DND-41 (cell line): ENCODE results near the gene PGM1.

Experiments
- ATAC-seq: fragments of 200-7000 bp; cut with Tn5 transposase; 3 replicates; pipeline ENCODE4 v1.9.1; 2021; ENCODE audit warnings: low read depth; ENCODE audit not compliant: insufficient read depth
- DNase-seq: peaks from one replicate; pipeline ENCODE4 v3.0.0-alpha.2; 2020
- H2AFZ ChIP-seq: 2 replicates; pipeline ENCODE4 v1.6.0; 2012; ENCODE audit warnings: low read depth, low read length
- H3K27ac ChIP-seq: 2 replicates; pipeline ENCODE4 v1.5.1; 2012; ENCODE audit warnings: low read length, inconsistent platforms
- H3K27me3 ChIP-seq: fragments of 200-600 bp; sonication (generic); 2 replicates; pipeline ENCODE4 v1.6.0; 2012; ENCODE audit warnings: low read length, mild to moderate bottlenecking, inconsistent platforms; ENCODE audit not compliant: insufficient read depth, poor library complexity
- H3K36me3 ChIP-seq: 2 replicates; pipeline ENCODE4 v1.5.1; 2012; ENCODE audit warnings: low read length, inconsistent platforms; ENCODE audit not compliant: insufficient read depth
- H3K4me1 ChIP-seq: 2 replicates; pipeline ENCODE4 v1.5.1; 2012; ENCODE audit warnings: mild to moderate bottlenecking, low read length; ENCODE audit not compliant: insufficient read depth
- H3K4me2 ChIP-seq: 2 replicates; pipeline ENCODE4 v1.6.0; 2012; ENCODE audit warnings: mild to moderate bottlenecking, moderate library complexity, low read length, inconsistent platforms; ENCODE audit not compliant: insufficient read depth
- H3K4me3 ChIP-seq, 2 experiments: fragments of 200-600 bp in 1 of 2; shearing (Covaris generic) in 1 of 2; 2 replicates each; pipeline ENCODE4 v1.5.1; 2012 to 2016; ENCODE audit warnings: inconsistent platforms in 2 of 2, low read length in 2 of 2, mild to moderate bottlenecking in 2 of 2, low read depth in 1 of 2, moderate library complexity in 1 of 2
- H3K79me2 ChIP-seq: 2 replicates; pipeline ENCODE4 v1.6.0; 2012; ENCODE audit warnings: low read length, inconsistent platforms; ENCODE audit not compliant: insufficient read depth
- H3K9ac ChIP-seq: 2 replicates; pipeline ENCODE4 v1.6.0; 2012; ENCODE audit warnings: low read depth, mild to moderate bottlenecking, inconsistent platforms, low read length, moderate library complexity
- H3K9me3 ChIP-seq: 2 replicates; pipeline ENCODE4 v1.5.1; 2012; ENCODE audit warnings: low read length, moderate library complexity, mild to moderate bottlenecking, inconsistent platforms; ENCODE audit not compliant: insufficient read depth, severe bottlenecking
- H4K20me1 ChIP-seq: 2 replicates; pipeline ENCODE4 v1.6.0; 2012; ENCODE audit warnings: low read length; ENCODE audit not compliant: insufficient read depth
- CTCF ChIP-seq: IDR thresholded peaks from 2 replicates; pipeline ENCODE4 v1.5.1; 2012; ENCODE audit warnings: borderline replicate concordance, low read length, moderate library complexity, mild to moderate bottlenecking; ENCODE audit not compliant: poor library complexity, severe bottlenecking; ENCODE audit errors: extremely low read depth
- EZH2 ChIP-seq: IDR thresholded peaks from 3 replicates; pipeline ENCODE4 v1.6.1; 2012; ENCODE audit warnings: borderline replicate concordance, low read depth, mild to moderate bottlenecking, moderate library complexity, low read length, inconsistent platforms; ENCODE audit not compliant: severe bottlenecking

The PGM1 gene

DNA sequence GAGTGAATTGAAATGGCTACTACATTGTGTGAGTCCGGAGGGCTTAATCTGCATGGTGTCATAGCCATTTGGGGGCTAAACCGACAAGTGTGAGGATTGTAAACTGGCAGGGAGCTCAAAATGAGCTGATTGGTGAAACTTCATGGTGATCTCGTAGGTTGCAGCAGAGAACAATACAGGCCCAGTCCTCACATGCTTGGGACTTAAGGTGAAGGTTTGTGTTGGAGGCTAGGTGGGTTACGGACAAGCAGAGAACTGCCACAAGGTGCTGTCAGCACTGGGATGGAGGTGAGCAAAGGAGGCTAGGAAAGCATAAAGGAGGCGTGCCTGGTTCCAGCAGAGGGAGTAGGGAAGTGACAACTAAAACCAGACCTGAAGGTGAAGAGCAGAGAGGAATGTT is 9.4 kb downstream of the PGM1 start:
- Histone ChIP-seq H3K4me1 (no peaks in the 10 kb centered on the region), H2AFZ (no peak overlapping the region), H3K4me2 (no peak overlapping the region), H3K9ac (no peak overlapping the region), H3K36me3 (no peaks in the 10 kb centered on the region), H3K27ac (no peak overlapping the region), H3K4me3 (no peak overlapping the region), H3K79me2 (peaks cover 1% of the 10 kb centered on the region; the same call in 1 of the 2 replicates), H4K20me1 (0 out of 2 replicates have a peak, but pooled peaks cover 3% of the 10 kb centered on the region), H3K27me3 (no peaks in the 10 kb centered on the region), H3K9me3 (no peaks in the 10 kb centered on the region)
- ATAC-seq = no peak
- TF ChIP-seq EZH2 (no peak), CTCF (no peak)
- no peak for DNase-seq

DNA sequence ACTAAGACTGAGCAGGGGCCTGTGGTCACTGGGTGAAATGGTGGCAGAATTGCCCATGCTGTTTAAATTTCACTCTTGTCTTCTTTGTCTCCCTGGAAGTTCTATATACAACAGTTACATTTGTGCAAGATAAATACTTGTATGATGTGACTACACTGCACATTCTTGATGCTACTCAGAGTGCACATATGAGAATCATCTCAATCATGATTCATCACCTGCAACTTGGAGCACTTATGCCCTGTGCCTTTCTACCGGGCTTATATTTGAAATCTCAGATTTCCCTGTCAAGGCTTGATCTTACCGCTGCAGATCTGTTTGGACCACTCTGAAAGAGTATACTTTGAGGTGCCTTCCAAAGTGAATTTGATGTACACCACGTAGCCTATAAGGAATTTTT is 10.6 kb downstream of the PGM1 start:
- no peaks in the 10 kb centered on the region for H3K4me1 ChIP-seq
- no peak overlapping the region for H2AFZ ChIP-seq
- no peaks in the 10 kb centered on the region for H3K9me3 ChIP-seq
- H3K9ac ChIP-seq = no peak overlapping the region
- H3K27ac ChIP-seq = no peak overlapping the region
- no peak for TF ChIP-seq CTCF
- TF ChIP-seq EZH2 = no peak
- H3K4me3 ChIP-seq = no peak overlapping the region
- no peak for DNase-seq
- no peaks in the 10 kb centered on the region for H3K27me3 ChIP-seq
- no peak overlapping the region for H3K4me2 ChIP-seq
- no peaks in the 10 kb centered on the region for H3K36me3 ChIP-seq
- peaks cover 1% of the 10 kb centered on the region; the same call in 1 of the 2 replicates for H3K79me2 ChIP-seq
- H4K20me1 ChIP-seq = 0 out of 2 replicates have a peak, but pooled peaks cover 3% of the 10 kb centered on the region
- no peak for ATAC-seq

DNA sequence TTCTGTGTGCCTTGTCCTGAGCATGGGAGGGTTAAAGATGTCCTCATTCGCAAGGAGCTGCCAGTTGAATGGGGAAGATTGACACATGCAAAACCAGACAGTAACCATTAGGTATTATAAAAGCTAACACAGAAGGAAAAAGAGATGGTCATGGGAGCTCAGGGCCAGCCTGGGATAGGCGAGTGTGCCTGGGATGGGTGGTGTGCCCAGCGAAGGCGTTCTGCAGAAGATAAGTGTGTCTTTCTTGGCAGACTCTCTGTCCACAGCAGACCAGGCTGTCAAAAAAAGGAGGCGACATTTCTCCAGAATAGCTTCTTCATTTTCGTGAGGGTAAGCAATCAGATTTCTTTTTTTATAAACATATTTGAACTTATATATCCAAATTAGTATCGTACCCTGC is 14.1 kb downstream of the PGM1 start:
- no peak overlapping the region for H3K4me3 ChIP-seq
- H3K9me3 ChIP-seq = no peaks in the 10 kb centered on the region
- no peaks in the 10 kb centered on the region for H3K27me3 ChIP-seq
- peaks cover 10% of the 10 kb centered on the region for H4K20me1 ChIP-seq
- peaks cover 1% of the 10 kb centered on the region; the same call in 1 of the 2 replicates for H3K79me2 ChIP-seq
- DNase-seq (no peak), ATAC-seq (no peak)
- no peaks in the 10 kb centered on the region for H3K4me1 ChIP-seq
- TF ChIP-seq CTCF (no peak), EZH2 (no peak)
- no peak overlapping the region for H3K4me2 ChIP-seq
- H3K9ac ChIP-seq = no peak overlapping the region
- no peak overlapping the region for H3K27ac ChIP-seq
- no peak overlapping the region for H2AFZ ChIP-seq
- no peaks in the 10 kb centered on the region for H3K36me3 ChIP-seq

DNA sequence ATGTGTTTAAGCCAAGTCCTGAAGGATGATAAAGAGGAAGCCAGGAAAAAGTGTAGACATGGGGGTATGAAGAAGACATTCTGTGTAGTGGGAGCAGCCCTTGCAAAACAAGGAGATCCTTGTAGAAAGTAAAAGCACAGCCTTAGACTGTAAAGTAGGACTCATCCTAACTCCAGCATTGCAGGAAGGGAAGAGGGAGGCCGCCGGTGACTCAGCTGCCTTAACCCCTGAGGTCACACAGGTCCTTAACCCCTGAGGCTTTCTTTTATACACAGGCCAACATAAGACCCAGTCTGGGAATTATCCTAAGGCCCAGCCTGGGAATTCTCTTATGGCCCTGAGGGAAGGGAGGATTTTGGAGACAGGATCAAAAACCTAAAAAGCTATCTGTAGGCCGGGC is 18.0 kb downstream of the PGM1 start:
- ATAC-seq (no peak), DNase-seq (no peak)
- H2AFZ ChIP-seq = no peak overlapping the region
- H3K4me3 ChIP-seq = no peak overlapping the region
- H3K4me2 ChIP-seq = no peak overlapping the region
- H3K27ac ChIP-seq = no peak overlapping the region
- peaks cover 21% of the 10 kb centered on the region for H4K20me1 ChIP-seq
- H3K9me3 ChIP-seq = no peaks in the 10 kb centered on the region
- no peaks in the 10 kb centered on the region for H3K27me3 ChIP-seq
- H3K36me3 ChIP-seq = no peaks in the 10 kb centered on the region
- H3K4me1 ChIP-seq = no peaks in the 10 kb centered on the region
- no peak overlapping the region for H3K9ac ChIP-seq
- TF ChIP-seq CTCF = no peak
- no peak for TF ChIP-seq EZH2
- no peaks in the 10 kb centered on the region for H3K79me2 ChIP-seq
